GM18502 (cell line): ENCODE data around the gene ABCA13.

Experiments used
- ATAC-seq: cut with Tn5 transposase; IDR thresholded peaks from one replicate; pipeline ENCODE4 v1.9.1; 2021; ENCODE audit warnings: mild to moderate bottlenecking; ENCODE audit not compliant: unreplicated experiment, poor library complexity

The ABCA13 gene

DNA sequence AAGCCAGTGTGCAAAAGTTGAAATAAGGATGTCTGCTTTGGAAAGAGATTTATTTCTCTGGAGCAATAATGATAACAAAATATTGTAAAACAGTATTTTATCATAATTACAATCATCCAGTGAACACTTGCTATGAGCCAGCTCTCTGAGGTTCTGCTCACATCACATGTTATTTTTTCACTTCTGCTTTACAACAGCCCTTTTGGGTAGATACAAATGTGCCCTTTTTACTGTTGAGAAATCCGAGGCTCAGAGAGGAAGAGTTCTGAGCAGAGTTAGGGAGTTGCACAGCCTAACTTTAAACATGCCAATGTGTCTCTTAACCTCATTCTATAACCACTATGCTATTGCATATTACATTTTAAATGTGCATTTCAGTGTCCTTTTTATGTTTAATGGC is 520.5 kb downstream of the ABCA13 start:
- ATAC-seq, result no peak
